GM19193 (cell line): Measurements from ENCODE around the gene PLAAT2.

Experiments used
- POLR2A ChIP-seq: IDR thresholded peaks from 4 replicates; pipeline ENCODE4 v1.6.1; 2011; ENCODE audit not compliant: insufficient read depth, insufficient read length; ENCODE audit errors: extremely low read depth

Gene PLAAT2

DNA sequence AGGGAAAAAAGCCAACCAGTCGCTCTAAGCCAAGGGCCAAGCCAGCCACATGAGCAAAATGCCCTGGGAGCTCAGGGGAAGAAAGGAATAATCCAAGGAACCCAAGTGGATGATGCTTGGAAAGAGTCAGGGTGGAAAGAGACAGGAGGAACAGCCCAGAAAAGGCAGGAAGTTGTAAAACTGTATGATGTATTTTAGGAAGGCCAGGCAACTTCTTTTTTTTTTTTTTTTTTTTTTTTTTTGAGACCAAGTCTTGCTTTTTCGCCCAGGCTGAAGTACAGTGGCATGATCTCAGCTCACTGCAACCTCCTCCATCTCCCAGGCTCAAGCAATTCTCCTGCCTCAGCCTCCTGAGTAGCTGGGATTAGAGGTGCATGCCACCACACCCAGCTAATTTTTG, 55.7 kb downstream of the PLAAT2 start:
- no peak for TF ChIP-seq POLR2A

DNA sequence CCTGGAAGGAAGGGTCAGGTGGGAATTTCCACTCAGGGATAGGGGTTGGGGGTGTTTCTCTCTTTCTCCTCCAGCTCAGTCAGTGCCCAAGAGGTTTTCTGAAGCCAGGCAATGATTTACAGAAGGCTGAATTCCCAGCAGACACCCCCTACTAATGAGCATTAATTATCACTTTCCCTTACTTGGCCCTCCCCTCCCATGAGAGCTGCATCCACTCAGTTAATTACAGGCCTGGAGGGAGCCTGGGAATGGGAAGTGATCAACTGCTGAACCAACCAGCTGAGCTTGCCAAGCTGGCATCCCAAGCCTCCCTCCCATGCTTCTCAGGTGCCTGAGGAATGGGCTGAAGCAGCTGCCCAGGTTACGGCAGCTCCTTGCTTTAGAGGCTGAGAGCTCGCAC, 56.3 kb downstream of the PLAAT2 start:
- TF ChIP-seq POLR2A, result no peak

DNA sequence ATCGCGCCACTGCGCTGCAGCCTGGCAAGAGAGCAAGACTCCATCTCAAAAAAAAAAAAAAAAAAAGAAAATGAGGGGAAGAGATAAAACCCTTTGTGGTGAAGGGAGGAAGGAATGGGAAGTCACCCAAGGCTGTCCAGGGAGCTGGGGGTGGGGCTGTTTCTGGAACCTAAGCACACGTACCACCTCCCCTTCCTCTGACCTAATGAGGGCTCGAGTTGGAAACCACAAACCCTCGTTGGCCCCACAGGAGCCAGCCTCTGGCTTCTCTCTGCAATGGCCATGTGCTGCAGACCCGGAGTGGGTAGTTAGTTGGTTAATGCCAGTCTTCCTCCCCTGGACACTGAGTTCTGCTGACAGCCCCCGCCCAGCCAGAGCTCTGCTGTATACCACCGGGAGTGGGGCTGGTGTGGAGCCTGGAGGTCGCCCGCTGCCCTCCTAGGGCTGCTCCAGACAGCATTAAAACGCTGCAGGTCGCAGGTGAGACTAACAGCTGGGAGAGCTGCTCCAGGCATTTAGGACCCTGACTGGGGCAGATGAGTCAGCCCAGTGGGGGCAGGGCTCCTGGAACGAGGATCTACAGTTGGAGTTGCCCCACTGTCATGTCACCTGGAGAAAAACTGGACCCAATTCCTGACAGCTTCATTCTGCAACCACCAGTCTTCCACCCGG, 57.2 kb downstream of the PLAAT2 start, which contains the start of gene LGALS12:
TSS of gene LGALS12 (plus strand) at position 228 of the 672 bp plus-strand sequence. CDS start at position 603, 375 bp downstream.
- TF ChIP-seq POLR2A, result no peak

DNA sequence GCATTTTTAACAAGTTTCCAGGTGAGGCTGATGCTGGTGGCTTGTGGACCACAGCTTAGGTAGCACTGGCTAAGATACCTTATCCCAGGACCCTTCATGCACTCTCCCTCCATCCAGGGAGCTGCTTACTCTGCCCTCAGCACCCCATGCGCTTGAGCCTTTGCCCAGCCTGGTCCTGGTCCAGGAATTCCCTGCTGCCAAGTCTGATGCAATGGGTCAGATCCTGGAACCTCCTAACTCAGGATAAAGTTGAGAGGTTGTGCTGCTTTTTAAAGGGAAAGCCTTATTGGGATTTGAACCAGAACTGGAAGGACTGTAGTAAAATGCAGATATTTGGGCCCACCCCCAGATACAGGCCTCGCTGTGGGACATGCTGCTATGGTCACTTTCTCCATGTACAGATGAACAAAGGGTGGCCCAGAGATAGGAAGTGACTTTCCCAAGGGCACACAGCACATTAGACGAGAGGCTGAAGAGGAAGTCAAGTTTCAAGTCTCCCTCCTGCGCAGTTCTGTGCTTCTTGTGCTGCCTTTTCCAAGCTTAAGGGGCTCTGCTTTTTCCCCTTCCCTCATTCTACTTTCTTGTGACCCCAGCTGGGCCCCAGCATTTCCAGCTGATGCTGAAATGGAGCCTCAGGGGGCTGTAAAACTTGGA, 58.1 kb downstream of the PLAAT2 start:
- TF ChIP-seq POLR2A, result no peak

DNA sequence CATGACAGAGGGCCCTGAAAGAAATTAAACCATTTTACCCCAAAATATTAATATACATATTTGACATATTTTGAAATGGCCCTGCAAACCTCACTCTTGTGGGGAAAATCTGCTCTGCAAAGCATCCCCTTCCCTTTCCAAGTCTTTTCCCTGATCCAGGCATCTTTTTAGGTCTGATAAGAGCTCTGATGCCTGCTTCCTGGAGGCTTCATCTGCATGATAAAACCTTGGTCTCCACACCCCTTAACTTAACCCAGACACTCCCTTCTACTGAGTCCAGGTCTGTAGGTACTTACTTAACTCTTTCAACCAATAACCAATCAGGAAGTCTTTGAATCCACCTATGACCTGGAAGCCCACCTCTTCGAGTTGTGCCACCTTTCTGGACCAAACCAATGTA, 59.1 kb downstream of the PLAAT2 start:
- TF ChIP-seq POLR2A, result no peak

DNA sequence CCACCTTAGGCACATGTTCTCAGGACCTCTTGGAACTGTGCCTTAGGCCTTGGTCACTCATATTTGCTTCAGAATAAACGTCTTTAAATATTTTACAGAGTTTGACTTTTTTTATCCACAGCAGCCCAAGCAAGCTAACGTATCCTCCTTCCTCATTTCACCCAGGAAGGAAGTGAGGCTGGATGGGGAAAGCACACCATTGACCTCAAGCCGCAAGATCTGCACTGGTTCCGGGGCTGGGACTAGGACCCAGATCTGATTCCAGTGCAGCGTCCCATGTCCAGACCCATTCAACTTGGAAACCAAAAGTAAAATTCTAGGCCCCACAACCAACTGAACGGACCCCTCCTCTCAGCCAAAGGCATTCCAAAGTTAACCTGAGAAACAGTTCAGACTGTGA, 59.7 kb downstream of the PLAAT2 start:
- no peak for TF ChIP-seq POLR2A
